ENCODE results near the gene ZNF487. TPM values are rescaled to one million over a fixed set of nuclear protein-coding genes. Genes with fewer than 3 reads are reported as not detected.

ZNF487 gene
- total and polyA plus RNA-seq, 2 experiments from 2014 or later: 2.9 to 4.6 TPM

DNA sequence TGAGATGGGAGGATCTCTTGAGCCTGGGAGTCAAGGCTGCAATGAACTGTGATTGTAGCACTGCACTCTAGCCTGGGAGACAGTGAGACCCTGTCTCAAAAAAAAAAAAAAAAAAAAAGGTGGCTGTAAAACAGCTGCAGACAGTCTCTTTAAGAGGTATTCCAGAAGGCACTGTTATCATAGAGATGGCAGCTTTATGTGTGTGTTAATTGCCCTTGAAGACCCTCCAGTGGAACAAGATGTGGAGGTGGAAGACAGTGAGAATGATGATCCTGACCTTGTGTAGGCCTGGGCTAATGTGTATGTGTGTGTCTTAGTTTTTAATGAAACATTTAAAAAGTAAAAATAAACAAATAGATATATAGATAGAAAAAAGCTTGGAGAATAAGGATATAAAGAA, 66.0 kb downstream of the ZNF487 start:
- Histone ChIP-seq H3K27me3 (ENCODE audit: insufficient read depth) (no peaks in the 10 kb centered on the region), H3K4me3 (no peak overlapping the region), H3K4me1 (ENCODE audit: insufficient read depth) (no peaks in the 10 kb centered on the region), H3F3A (replicated peaks; ENCODE audit: low read depth) (no peaks in the 10 kb centered on the region), H4K20me1 (replicated peaks; ENCODE audit: insufficient read depth) (no peaks in the 10 kb centered on the region), H3K79me2 (replicated peaks; ENCODE audit: insufficient read depth) (no peaks in the 10 kb centered on the region), H3K9me2 (ENCODE audit: insufficient read depth) (no peaks in the 10 kb centered on the region), H2AFZ (no peak overlapping the region), H3K36me3 (ENCODE audit: insufficient read depth) (no peaks in the 10 kb centered on the region), H3K27ac (ENCODE audit: low read depth) (no peak overlapping the region), H3K4me2 (no peak overlapping the region)
- no peak overlapping the region for H3K27ac Mint-ChIP-seq
- no peaks in the 10 kb centered on the region for H3K4me1 Mint-ChIP-seq
- H3K36me3 Mint-ChIP-seq (ENCODE audit: low read depth): no peaks in the 10 kb centered on the region
- H3K4me3 Mint-ChIP-seq: no peak overlapping the region
- no peak for ATAC-seq
- H3K9me3 Mint-ChIP-seq: peaks cover 28% of the 10 kb centered on the region
- no peaks in the 10 kb centered on the region for H3K27me3 Mint-ChIP-seq (ENCODE audit: insufficient read depth, low read depth, poor library complexity)
- TF ChIP-seq, protein P1, sequence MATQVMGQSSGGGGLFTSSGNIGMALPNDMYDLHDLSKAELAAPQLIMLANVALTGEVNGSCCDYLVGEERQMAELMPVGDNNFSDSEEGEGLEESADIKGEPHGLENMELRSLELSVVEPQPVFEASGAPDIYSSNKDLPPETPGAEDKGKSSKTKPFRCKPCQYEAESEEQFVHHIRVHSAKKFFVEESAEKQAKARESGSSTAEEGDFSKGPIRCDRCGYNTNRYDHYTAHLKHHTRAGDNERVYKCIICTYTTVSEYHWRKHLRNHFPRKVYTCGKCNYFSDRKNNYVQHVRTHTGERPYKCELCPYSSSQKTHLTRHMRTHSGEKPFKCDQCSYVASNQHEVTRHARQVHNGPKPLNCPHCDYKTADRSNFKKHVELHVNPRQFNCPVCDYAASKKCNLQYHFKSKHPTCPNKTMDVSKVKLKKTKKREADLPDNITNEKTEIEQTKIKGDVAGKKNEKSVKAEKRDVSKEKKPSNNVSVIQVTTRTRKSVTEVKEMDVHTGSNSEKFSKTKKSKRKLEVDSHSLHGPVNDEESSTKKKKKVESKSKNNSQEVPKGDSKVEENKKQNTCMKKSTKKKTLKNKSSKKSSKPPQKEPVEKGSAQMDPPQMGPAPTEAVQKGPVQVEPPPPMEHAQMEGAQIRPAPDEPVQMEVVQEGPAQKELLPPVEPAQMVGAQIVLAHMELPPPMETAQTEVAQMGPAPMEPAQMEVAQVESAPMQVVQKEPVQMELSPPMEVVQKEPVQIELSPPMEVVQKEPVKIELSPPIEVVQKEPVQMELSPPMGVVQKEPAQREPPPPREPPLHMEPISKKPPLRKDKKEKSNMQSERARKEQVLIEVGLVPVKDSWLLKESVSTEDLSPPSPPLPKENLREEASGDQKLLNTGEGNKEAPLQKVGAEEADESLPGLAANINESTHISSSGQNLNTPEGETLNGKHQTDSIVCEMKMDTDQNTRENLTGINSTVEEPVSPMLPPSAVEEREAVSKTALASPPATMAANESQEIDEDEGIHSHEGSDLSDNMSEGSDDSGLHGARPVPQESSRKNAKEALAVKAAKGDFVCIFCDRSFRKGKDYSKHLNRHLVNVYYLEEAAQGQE (IDR thresholded peaks at IDR 0.05; ENCODE audit: unreplicated experiment): no peak
- TF ChIP-seq EZH2phosphoT487 (IDR thresholded peaks at IDR 0.05; ENCODE audit: unreplicated experiment) (no peak), NANOG (IDR thresholded peaks at IDR 0.05; ENCODE audit: borderline replicate concordance) (no peak), POLR2AphosphoS5 (IDR thresholded peaks at IDR 0.05; ENCODE audit: low read depth) (no peak), ZNF462 (CRISPR knock-in tag; IDR thresholded peaks at IDR 0.05) (no peak), EZH2 (IDR thresholded peaks at IDR 0.05; ENCODE audit: low read depth, unreplicated experiment) (no peak), ZNF331 (CRISPR knock-in tag; IDR thresholded peaks at IDR 0.05; ENCODE audit: low read depth) (no peak), ZNF114 (CRISPR knock-in tag; IDR thresholded peaks at IDR 0.05) (no peak)
- TF ChIP-seq, protein P2, sequence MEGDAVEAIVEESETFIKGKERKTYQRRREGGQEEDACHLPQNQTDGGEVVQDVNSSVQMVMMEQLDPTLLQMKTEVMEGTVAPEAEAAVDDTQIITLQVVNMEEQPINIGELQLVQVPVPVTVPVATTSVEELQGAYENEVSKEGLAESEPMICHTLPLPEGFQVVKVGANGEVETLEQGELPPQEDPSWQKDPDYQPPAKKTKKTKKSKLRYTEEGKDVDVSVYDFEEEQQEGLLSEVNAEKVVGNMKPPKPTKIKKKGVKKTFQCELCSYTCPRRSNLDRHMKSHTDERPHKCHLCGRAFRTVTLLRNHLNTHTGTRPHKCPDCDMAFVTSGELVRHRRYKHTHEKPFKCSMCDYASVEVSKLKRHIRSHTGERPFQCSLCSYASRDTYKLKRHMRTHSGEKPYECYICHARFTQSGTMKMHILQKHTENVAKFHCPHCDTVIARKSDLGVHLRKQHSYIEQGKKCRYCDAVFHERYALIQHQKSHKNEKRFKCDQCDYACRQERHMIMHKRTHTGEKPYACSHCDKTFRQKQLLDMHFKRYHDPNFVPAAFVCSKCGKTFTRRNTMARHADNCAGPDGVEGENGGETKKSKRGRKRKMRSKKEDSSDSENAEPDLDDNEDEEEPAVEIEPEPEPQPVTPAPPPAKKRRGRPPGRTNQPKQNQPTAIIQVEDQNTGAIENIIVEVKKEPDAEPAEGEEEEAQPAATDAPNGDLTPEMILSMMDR (conservative IDR thresholded peaks at IDR 0.05; ENCODE audit: low read depth in 2 of 2): no peak
- no peak for DNase-seq (ENCODE audit: low spot score)

Data from GM23338 (cell line).